GM21619 (cell line): ENCODE results near the gene SFSWAP.
"Not testable (repeated sequence)": the region's sequence is repeated elsewhere in the genome, so short reads cannot be mapped to it uniquely, and the experiment has no call there.

Experiments
- ATAC-seq: cut with Tn5 transposase; IDR thresholded peaks from one replicate; pipeline ENCODE4 v1.9.1; 2021; ENCODE audit not compliant: unreplicated experiment

The SFSWAP gene

GRCh38 chr12:131756441-131756840, 45.6 kb downstream of the SFSWAP start:
- ATAC-seq, result no peak

DNA sequence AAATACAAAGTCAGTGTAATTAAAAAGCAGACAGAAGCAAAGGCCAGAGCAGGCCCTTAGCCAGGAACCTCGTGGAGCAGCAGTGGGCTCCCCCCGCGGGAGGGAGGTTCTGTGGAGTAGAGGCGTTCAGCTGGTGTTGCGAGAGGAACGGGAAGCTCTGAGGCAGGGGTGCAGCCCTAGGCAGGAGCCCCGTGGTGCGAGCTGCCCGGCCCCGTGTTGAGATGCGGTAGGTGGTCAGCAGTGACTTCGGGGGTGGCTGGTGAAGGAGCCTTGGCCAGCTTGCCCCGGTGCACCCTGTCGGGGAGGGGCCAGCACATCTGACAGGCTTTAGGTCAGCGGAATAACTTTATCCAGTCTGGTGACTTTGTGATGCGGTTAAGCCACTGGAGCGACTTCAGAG, 46.2 kb downstream of the SFSWAP start:
- ATAC-seq, result no peak

DNA sequence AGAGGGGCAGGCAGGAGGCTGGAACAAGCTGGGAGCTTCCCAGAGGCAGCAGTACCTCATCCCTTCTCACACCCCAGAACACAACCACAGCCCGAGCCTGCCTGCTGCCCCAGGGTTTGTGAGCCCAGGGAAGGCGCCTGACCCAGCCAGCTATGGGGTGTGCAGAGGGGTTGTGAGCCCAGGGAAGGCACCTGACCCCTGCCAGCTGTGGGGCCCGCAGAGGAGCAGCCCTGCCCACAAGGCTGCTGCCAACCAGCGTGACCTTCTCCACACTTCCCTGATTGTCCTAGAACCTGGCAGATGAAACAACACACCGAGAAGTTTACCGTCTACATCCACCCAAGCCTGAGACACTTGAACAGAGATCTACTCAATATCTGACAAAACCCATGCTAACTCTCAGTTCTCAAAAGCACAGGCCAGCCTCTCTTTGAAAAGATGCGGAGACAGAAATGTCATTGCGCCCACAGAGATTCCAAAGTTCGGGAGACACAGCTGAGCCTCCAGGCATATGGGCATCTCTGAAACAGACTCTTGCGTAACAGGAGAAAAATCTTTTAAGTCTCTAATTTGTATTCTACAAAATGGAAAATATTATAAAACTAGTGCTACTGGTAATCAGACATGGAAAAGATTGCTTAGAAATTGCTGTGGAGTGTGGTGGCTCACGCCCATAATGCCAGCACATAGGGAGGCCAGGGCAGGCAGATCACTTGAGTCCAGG, 47.3 kb downstream of the SFSWAP start:
- ATAC-seq, result no peak

DNA sequence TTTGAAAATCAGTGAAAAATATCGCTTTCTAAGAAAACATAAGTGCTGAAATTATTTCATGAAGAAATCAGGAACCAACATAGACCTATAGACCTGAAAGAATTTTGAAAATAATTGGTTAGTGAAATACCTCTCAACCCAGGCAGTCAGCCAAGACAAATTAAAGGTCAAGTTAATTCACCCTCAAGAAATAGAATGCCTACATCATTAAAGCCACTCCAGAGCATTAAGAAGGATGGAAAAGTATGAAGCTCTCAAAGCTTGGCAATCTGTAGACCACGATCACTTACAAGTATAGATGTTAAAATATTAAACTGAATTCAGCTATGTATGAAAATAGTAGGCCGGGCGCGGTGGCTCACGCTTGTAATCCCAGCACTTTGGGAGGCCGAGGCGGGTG, 48.3 kb downstream of the SFSWAP start:
- no peak for ATAC-seq

DNA sequence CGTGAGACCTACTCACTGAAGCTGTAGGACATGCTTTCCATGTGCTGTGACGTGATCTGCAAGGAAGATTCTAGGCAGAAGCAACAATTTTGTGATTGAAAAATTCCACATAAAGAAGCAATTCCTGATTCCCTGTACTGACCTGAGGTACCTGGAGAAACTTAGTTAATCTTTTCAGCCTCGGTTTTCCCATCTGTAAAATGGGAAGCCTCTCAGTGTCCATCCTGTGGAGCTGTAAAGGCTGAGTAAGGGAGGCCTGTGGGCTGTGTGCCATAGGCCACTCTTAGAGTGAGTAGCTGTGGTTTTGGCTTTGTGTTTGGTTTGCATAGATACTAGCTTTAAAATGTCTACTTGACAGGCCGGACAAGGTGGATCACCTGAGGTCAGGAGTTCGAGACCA, 50.7 kb downstream of the SFSWAP start:
- no peak for ATAC-seq

GRCh38 chr12:131764738-131765137, 53.8 kb downstream of the SFSWAP start:
- no peak for ATAC-seq

- ATAC-seq, result no peak
These were observed 55.1 kb downstream of the SFSWAP start for GRCh38 chr12:131765961-131766360.

DNA sequence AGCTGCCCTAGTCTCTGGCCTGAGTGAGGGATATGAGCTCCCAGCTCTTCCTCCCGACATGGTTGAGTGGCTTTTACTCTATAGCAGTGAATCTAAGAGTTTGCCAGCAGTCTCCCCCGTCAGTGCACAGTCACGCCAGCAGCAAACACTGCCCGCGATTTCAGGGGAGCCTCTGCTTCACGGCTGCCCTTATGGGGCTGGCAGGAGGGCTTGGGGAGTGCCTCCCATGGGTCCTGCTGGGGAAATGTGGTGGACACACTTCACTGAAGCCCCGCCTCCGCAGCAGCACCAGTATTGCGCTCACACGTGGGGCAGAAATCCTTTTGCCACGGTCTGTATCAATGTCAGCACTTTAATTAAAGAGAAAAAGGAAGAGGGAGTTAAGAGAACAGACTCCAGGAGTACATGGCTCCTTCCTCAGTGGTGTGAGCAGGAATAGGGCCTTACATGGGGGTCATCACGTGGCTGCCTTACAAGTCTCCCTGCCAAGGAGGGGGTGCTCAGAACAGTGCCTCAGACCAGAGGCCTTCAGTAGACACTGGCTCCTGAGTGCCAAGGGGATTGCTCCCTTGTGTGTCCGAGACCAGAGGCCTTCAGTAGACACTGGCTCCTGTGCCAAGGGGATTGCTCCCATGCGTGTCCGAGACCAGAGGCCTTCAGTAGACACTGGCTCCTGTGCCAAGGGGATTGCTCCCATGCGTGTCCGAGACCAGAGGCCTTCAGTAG, 55.7 kb downstream of the SFSWAP start:
- ATAC-seq, result no peak

GRCh38 chr12:131770120-131770519, 59.2 kb downstream of the SFSWAP start:
- no peak for ATAC-seq

GRCh38 chr12:131771965-131772364, 61.1 kb downstream of the SFSWAP start:
- no peak for ATAC-seq

DNA sequence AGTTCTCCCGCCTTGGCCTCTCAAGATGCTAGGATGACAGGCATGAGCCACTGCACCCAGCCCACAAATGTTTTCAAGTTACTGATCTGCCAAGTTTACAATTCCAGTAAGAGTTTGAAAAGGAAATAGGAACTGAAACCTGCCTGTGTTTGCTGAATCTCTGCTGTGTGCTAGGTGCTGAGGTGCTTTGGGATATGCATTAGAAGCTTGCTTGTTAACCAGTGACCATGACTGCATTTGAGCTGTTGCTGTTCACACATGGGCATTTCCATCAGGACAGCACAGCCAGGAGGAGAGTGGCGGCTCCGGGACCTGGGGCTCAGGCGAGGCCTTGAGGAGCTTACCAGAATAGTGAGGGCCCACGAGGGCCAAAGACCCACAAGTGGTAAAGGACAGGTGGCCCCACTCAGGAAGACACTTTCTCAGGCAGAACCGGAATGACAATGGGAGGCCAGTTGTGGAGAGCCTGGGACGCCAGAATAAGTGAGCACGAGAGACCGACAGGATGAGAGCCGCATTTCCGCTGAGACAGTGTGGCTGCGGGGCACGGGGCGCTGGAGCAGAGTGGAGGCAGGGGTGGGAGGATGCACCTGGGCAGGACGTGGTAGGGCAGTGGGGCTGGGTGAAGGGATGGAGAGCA, 62.8 kb downstream of the SFSWAP start:
- ATAC-seq, result peak; percentile 77

DNA sequence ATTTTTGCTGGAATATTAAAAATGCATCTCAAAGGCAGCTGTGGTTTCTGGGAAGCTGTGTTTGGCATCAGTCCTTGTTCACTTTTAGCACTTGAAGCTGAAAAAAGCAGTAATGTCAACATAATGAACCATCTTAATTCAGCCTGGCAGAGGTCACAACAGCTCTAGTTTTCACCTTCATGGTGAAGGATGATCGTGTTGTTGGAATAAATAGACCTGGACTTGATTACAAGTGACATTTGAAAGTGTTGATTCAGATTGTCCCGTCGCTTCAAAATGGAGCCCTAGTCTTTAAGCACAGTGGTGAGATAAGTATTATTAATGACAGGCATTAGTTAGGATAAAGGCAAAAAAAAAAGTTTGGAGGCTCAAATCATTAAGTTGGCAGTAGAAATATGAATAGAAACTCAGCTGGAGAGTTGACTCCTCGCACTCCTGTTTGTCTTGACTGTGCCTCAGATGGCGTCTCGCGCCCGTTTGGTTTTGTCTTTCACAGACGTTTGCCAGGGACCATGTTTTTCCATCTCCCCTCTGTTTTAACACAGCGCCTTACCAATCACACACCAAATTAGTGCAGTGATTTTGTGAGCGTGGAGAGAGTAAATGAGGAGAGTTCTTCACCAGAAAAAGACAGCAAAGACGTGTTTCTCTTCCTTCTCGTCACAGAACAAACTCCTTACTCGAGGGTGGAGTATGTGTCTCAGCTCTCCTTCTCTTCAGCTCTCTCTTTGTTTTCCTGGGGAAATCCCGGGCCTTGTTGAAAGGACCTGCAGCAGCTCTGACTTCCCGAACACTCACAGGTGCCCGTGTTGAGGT, 63.9 kb downstream of the SFSWAP start:
- ATAC-seq, result no peak

GRCh38 chr12:131775392-131776236, 64.7 kb downstream of the SFSWAP start:
- no peak for ATAC-seq

DNA sequence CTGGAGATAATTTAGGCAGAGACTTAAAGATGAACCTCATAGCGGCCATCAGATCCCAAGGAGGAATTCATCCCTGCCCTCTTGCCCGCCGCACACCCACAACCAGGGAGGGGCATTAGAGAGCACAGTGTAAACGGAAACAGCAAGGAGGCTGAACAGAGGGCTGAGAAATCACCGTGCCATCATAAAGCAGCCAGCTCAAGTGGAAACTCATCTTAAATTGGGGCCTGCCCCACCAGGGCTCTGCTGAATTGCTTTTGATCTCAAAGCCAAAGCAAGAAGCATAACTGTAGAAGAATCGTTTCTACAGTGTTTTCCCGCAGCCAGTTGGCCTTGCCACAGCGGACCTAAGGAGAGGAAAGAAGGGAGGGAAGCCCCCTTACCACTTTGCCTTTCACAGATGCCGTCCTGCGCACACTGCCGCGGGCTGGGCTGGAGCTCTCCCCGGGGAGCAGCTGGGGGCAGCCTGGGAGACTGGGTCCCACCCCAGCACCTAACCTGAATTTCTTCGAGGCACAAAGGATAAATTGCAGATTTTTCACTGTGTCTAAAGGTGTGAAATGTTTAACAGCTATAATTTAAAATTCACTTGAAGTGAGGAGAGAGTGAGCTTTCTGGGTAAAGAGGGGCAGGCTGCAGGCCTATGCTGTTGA, 65.5 kb downstream of the SFSWAP start:
- peak; percentile 37 for ATAC-seq

GRCh38 chr12:131777269-131777668, 66.4 kb downstream of the SFSWAP start:
- ATAC-seq, result not testable (repeated sequence)

DNA sequence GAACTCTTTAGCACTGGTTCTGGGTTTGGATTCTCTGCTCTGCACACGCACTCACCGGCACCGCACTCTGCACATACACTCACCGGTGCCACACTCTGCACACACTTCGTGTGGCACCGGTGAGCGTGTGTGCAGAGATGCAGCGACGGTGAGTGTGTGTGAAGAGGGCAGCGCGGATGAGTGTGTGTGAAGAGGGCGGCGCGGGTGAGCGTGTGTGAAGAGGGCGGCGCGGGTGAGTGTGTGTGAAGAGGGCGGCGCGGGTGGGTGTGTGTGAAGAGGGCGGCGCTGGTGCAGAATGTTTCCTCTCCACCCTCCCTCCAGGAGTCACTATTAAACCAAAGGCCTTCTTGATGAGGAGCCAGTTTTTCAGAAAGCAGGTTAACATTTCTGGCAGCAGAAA, 68.1 kb downstream of the SFSWAP start:
- no peak for ATAC-seq

GRCh38 chr12:131782061-131782460, 71.2 kb downstream of the SFSWAP start:
- ATAC-seq, result no peak

DNA sequence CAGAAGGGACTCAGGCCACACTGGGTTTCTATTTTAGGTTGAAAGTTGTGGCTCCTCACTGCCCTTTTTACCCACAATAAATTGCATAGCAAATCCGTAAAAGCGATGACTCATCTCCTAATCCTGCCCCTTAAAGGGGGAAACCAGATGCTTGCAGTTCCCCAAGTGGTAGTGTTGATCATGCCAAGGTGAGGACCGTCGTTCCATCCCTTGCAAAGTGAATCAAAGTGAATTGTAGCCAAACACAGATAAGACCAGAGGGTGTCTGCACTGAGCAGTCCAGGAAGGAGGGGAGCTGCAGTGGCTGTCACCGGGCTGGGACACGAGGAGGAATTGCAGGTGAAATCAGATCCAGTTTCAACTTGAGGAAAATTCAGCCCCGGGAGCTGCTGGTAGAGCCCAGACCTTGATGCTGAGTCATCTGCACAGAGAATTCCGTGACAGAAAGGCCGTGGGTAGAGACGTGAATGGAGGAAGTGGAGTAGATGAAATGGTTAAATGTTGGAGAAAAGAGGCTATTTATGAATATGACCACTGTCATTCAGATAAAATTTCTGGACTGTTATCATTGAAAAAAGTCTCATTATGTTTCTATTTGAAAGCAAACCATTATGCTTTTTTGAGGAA, 73.1 kb downstream of the SFSWAP start:
- ATAC-seq, result peak; percentile 70
